GM12865 (cell line): ENCODE data around the gene CPNE2.
A peak's percentile ranks its signal among the peaks of the same experiment; 100 is the strongest.

Experiments used
- DNase-seq: peaks from one replicate; pipeline ENCODE4 v3.0.0; 2010; ENCODE audit warnings: low read depth
- H3K4me3 ChIP-seq: 2 replicates; pipeline ENCODE4 v1.5.1; 2011; ENCODE audit warnings: mild to moderate bottlenecking, low read depth, low read length, control low read depth
- CTCF ChIP-seq: IDR thresholded peaks from 2 replicates; pipeline ENCODE4 v1.5.1; 2011; ENCODE audit warnings: low read length, control low read depth, low read depth, inconsistent platforms; ENCODE audit not compliant: insufficient read depth; ENCODE audit errors: missing control alignments

CPNE2 gene

DNA sequence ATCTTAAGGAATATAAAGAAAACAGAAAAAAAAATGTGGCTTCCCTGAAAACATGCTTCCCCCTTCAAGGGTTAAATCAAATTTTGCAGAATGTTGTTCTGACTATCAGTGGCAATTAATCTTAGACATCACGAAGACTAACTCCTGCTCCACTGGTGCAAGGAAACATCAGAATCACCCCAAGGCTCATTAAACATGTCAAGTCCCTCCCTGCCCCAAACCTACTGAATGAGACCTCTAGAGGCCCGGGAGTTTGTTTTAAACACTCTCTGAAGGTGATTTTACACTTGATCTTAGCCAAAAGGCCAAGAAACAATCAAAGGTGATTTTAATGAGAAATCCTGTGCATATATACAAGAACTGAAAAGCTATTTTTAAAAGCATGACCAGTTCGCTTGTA is 75.2 kb downstream of the CPNE2 start:
- H3K4me3 ChIP-seq, result no peak overlapping the region
- no peak for DNase-seq
- TF ChIP-seq CTCF, result no peak

DNA sequence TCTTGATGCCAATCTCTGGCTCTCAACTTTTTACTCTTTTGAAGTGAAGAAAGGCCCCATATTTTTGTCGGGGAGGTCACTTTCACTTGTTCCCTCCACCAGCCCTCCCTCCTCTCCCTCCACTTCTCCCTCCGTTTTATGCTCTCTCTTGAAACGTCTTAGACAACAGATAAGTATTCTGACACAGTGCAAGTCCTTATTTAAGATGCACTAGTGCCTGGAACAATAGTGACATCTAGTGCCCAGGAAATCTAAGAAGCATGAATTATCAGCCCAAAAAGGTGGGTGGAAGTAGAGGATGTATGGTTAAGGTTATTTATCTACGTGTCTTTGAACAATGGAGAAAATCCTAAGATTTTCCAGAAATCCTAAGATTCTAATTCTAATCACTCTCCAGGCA is 75.6 kb downstream of the CPNE2 start:
- no peak overlapping the region for H3K4me3 ChIP-seq
- DNase-seq, result peak; percentile 78
- peak; percentile 61 for TF ChIP-seq CTCF

GRCh38 chr16:57169327-57169726 is 76.9 kb downstream of the CPNE2 start:
- TF ChIP-seq CTCF, result no peak
- DNase-seq, result no peak
- H3K4me3 ChIP-seq, result no peak overlapping the region

DNA sequence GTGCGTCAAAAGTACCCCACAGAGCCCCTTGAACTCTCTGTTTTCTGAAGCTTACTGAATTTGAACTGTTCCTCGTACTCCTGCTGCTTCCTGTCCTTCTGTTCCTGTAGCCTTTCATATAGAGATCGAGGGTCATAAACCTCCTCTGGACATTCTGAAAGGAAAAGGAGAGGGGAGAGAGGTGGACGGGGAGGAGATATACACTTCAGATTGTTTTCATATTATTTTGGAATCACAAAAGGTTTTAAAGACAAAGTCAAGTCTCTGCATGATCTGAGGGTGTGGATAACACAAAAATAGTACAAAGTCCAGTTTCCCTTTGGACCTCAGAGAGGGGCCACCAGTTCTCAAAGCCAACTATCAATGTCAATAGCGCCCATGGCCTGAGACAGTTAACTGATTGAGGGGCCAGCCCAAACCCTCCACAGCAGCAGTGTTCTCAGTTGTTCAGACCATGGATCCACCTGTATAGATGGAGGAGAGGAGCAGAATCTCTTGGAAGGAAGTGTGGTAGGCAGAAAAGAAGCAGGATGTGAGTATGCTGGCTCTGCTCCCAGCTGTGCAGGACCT is 80.4 kb downstream of the CPNE2 start:
- no peak for TF ChIP-seq CTCF
- no peak overlapping the region for H3K4me3 ChIP-seq
- DNase-seq, result no peak

DNA sequence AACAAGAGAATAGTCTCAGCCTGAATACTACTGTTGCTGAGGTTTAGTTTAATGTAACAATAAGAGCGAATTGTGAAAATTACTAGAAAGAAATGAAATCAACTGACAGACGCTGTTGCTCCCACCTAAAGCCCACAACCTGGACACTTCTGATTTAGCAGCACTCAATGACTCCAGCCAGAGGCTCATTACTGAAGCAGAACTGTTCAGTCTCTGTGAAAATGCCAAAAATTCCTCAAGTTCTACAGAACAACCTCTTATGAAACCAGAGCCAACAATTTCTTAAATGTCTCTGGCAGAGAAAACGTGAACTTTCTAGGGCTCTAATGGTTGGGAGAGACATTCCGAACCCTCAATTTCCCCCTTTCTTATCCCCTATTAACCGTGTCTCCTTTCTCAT is 83.5 kb downstream of the CPNE2 start:
- no peak overlapping the region for H3K4me3 ChIP-seq
- no peak for DNase-seq
- TF ChIP-seq CTCF, result no peak

GRCh38 chr16:57178196-57178595 is 85.8 kb downstream of the CPNE2 start:
- TF ChIP-seq CTCF, result no peak
- DNase-seq, result no peak
- H3K4me3 ChIP-seq, result no peak overlapping the region

GRCh38 chr16:57178793-57179212 is 86.4 kb downstream of the CPNE2 start:
- no peak for TF ChIP-seq CTCF
- no peak for DNase-seq
- no peak overlapping the region for H3K4me3 ChIP-seq
